Measurements from ENCODE around the gene CNTF.

CNTF gene

DNA sequence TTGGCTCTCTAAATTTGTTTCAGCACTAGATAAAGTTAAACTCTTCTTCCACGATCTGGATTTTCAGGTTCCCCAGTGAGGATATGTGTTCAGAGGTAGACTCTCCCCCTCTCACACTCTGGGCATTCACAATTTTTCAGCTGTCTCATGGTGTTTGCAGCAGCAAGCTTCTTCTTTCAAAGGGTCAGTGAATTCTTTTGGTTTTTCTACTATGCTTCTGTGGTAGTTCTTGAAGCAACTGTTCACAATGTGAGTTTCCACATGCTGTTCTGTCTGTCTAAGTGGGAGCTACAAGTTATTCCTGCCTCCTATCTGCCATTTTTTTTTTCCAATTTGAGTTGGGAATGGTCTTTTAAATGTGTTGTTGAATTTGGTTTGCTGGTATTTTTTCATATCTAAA, 25.4 kb downstream of the CNTF start:
- DNase-seq, result no peak

GRCh38 chr11:58649623-58650022, 27.2 kb downstream of the CNTF start:
- DNase-seq, result no peak

- no peak for DNase-seq
Measured at GRCh38 chr11:58650496-58650895, 28.0 kb downstream of the CNTF start.

DNA sequence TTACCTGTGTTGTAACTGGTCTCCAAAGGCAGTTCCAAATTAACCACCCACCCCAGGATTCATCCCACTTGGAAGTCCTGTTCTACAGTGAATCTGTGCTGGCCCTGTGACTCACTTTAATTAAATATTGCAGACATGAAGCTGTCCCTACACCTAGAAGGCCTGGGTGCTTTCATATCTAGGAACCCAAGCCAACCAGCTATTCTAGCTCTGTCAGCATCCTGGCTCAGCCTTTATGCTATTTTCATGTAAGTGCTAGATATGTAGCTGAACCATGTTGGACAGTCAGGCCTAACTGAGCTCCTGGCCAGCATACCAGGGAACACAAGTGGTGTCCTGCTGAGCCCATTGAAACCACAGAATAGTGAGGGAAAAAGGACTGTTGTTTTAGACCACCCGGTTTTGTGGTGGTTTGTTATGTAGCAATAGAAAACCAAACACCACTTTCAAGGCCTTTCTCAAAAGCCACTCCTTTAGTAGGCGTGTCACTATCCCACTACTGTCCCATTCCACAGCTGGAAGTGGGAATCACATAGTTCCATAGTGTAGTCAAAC, 30.3 kb downstream of the CNTF start:
- no peak for DNase-seq

- peak; percentile 78 for DNase-seq
Measured at GRCh38 chr11:58654079-58654907, 31.8 kb downstream of the CNTF start.

DNA sequence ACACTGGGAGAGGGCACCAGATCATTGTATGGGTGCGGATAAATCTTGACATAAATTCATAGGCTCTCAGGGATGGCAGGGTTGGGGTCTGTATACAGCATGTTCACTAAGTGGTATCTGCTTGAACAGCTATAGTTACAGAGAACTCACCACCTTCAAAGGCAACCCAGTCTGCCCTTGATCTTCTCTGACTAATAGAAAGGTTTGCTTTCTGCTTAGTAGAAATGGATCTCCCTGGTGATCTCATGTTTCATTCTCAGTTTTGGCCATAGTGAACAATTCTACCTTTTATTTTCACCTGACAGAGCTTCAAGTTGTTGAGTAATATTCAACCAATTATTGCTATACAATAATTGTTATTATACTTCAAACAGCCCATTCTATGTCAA, 32.4 kb downstream of the CNTF start:
- DNase-seq, result no peak

GRCh38 chr11:58656348-58656747, 33.9 kb downstream of the CNTF start:
- DNase-seq, result no peak

GRCh38 chr11:58658623-58659022, 36.2 kb downstream of the CNTF start:
- no peak for DNase-seq

DNA sequence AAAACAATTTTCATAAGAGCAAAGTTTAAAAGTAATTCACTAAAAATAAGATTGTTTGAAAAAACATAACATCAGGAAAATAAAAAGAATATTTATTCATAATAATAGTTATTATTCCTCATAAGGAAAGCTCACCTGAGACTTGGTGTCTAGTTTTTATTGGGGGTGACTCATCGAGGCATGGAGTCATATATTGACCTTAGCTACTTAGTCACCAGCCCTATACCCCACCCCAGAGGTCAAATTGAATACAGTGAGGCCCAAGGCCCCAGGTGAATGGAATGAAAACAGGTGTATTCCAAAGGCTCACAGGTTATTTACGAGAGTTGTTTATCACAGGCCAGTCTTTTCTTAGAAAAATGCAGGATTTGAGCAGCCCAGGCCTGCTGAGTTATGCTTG, 36.9 kb downstream of the CNTF start:
- DNase-seq, result no peak

- DNase-seq, result no peak
Measured at GRCh38 chr11:58659910-58660570, 37.6 kb downstream of the CNTF start.

GRCh38 chr11:58671983-58672633, 49.6 kb downstream of the CNTF start:
- DNase-seq, result no peak

- no peak for DNase-seq
Measured at GRCh38 chr11:58674609-58675008, 52.1 kb downstream of the CNTF start.

Measured in activated naive CD4-positive, alpha-beta T cell treated with Interleukin-2 at 50 U/mL for 16 hours (primary cell).